HG03095 (cell line): Measurements from ENCODE around the gene TBC1D30.

ENCODE experiments used
- ATAC-seq: cut with Tn5 transposase; IDR thresholded peaks from one replicate; pipeline ENCODE4 v1.9.1; 2021; ENCODE audit warnings: moderate library complexity; ENCODE audit not compliant: unreplicated experiment

The TBC1D30 gene

DNA sequence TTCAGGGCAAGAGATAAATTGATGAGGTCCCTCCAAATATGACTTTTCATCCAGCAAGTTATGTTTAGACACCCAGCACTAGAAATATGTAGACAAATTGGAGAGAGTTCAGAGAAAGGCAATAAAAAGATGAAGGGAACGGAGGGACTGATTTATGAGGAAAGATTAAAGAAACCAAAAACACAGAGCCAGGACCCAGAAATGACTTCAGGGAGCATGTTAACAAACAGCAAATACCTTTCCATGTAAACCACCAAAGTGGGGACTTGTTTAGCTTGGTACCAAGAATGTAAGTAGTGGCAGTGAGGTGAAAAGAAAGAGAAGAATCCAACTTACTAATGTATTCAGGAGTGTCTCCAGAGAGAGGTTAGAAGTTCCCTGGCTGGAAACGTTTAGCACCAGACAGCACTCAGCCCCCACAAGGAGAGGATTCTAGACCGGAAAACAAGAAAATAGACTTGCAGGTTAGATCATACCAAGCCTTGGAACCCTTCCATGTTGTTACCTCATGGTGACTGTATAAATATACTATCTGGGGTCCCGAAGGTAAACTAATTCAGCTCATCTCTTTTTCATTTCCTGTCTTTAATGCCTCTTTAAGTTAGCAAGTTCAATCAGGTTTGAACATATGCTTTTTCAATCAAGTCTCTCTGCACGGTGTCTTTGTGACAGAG, 79.2 kb downstream of the TBC1D30 start:
- ATAC-seq, result no peak

- no peak for ATAC-seq
Observed at GRCh38 chr12:64907097-64907496, 82.7 kb downstream of the TBC1D30 start.

DNA sequence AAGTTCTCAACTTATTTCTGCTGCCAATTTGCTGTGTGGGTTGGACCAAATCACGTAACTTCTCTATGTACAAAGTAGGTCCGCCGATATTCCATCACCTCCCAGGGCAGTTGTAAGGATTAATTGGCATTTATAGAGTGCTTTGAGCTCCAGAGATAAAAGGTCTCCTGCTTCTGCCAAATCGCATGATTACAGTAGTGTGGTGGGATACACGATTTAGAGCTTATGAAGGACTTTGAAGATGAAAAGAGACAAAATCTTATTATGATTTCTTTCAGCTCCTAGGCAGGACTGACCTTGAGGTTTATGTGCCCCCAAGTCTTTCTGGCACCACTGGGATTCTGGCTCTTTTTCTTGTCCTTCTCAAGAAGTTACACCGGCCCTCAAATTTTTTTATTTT, 84.7 kb downstream of the TBC1D30 start:
- ATAC-seq, result no peak

GRCh38 chr12:64911081-64911480, 86.6 kb downstream of the TBC1D30 start:
- no peak for ATAC-seq

- ATAC-seq, result no peak
Observed at GRCh38 chr12:64911912-64912311, 87.5 kb downstream of the TBC1D30 start.

DNA sequence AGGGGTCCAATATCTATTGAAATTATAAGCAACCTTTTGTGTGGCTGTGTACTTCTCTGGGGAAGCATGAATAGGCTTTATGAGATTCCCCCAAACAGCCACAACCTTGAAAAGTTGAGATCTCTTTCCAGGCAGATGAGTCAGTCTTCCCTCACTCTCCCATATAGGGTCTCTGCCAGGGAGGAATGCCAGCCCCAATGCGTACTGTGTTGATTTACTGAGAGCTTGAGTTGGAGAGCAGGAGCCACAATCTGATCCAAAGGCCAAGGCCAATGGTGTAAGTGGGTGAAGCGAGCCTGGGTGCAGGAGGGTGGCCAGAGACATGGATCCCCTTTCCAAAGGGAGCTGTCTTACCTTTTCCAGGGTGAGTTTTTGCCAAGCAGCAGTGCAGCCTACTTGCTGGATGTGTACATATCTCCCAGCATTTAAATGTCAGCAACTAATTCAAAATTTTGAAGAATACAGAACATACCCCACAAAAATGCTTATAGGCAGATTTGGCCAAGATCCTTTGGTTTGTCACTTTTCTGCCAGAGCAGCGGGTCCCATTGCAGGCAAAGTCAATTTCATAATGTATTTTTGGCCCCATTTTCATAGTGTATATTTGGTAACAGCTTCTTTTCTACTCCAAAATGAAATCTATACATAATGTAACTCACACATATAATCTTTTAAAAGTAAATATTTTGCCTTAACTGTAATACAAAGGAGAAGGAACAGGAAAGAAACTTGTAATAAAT, 88.2 kb downstream of the TBC1D30 start:
- no peak for ATAC-seq

GRCh38 chr12:64915242-64915641, 90.8 kb downstream of the TBC1D30 start:
- ATAC-seq, result no peak

DNA sequence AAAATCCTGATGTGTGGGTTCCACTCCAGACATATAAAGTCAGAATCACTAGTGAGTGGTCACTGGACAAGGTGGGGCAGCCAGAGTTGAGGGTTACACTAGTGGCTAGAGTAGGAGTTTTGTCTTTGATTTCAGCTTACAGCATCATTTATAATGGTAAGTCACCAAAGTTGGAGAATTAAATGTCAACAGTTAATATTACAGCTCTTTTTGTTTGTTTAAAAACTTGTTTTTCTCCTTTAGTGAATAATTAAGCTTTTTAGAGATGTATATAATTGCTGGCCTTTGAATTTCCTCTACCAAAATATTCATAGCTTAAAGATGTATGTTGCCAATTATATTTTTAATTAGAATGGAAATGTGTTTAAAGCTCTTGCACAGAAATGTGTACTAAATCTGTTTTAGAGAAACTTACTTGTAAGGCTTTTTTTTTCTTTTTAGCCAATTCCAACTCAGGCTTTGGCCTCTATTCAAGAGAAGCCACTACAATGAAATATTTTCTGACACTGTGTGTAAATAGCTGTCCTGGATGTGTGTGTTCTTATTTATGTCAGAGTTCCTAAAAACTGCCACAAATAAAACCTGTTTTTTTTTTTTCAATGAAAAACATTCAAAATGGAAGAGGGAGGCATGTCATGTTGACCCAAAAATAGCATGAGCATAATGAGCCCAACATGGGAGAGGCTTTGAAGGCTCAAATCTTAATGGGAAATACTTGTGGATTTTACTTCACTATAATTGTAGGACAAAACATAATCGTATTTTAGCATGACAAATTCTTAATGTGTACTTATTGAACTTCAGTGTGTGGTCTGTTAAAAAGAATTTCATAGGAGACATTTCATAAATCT, 92.2 kb downstream of the TBC1D30 start:
- ATAC-seq, result no peak

GRCh38 chr12:64918344-64918743, 93.9 kb downstream of the TBC1D30 start:
- ATAC-seq, result no peak

DNA sequence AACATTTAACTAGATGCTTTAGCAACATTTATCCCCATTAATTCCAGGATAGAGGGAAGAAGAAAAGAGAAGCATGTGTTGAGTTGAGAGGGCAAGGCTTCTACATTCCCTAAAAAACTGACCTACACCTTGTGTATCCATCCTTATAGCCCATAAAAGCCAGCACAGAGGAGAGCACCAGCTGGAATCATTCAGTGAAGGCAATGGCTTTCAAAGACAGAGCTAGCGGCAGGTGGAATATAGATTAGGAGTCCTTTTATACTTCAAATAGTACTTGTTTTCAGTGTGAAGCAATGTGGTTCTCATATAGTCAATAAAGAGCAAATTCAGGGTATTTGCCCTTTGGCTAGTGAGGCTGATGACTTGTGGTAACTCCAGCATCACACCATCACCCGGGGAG, 94.4 kb downstream of the TBC1D30 start:
- no peak for ATAC-seq

DNA sequence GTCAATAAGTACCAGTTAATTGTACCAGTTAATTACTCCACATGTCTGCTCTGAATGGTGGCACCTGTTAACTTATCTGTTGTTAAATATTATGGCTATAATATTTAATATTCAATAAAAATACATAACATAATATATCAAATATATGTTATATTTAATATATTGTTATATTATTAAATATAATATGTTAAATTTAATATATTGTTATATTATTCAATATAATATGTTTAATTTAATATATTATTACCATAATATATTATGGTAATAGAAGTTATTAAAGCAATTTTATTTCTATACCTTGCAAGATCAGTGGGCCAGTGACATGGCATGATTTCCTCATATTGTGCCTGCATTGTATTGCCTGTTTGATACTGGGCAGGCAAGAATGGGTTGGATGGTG, 98.4 kb downstream of the TBC1D30 start:
- no peak for ATAC-seq

GRCh38 chr12:64923536-64923935, 99.1 kb downstream of the TBC1D30 start:
- ATAC-seq, result no peak
